Smooth muscle cell (in vitro differentiated cells): ENCODE results near the gene ANKRD40. TPM values are rescaled to one million over a fixed set of nuclear protein-coding genes. Genes with fewer than 3 reads are reported as not detected.

ENCODE experiments used
- DNase-seq: peaks from one replicate; lab custom pipeline; 2025; ENCODE audit not compliant: unreplicated experiment; lab: John Stamatoyannopoulos, UW
- H2AFZ ChIP-seq: fragments of 200-600 bp; sonication (generic); 2 replicates; pipeline ENCODE4 v1.6.0; 2016; ENCODE audit warnings: antibody characterized with exemption, low read depth, mild to moderate bottlenecking
- H3F3A ChIP-seq: fragments of 200-600 bp; sonication (generic); 2 replicates; pipeline ENCODE4 v1.6.0; 2017; ENCODE audit warnings: antibody characterized with exemption, low read depth
- H3K27ac ChIP-seq: fragments of 200-600 bp; sonication (generic); 2 replicates; pipeline ENCODE4 v1.5.1; 2016; ENCODE audit warnings: low read depth, mild to moderate bottlenecking
- H3K27me3 ChIP-seq: fragments of 200-600 bp; sonication (generic); 2 replicates; pipeline ENCODE4 v1.6.1; 2016; ENCODE audit warnings: low read depth, mild to moderate bottlenecking
- H3K36me3 ChIP-seq: fragments of 200-600 bp; sonication (generic); 2 replicates; pipeline ENCODE4 v1.5.1; 2016; ENCODE audit warnings: low read depth
- H3K4me1 ChIP-seq: fragments of 200-600 bp; sonication (generic); 2 replicates; pipeline ENCODE4 v1.5.1; 2016; ENCODE audit warnings: low read depth
- H3K4me2 ChIP-seq: fragments of 200-600 bp; sonication (generic); 2 replicates; pipeline ENCODE4 v1.6.0; 2016; ENCODE audit warnings: mild to moderate bottlenecking
- H3K4me3 ChIP-seq: fragments of 200-600 bp; sonication (generic); 2 replicates; pipeline ENCODE4 v1.5.1; 2016; ENCODE audit warnings: mild to moderate bottlenecking
- H3K79me2 ChIP-seq: fragments of 200-600 bp; sonication (generic); 2 replicates; pipeline ENCODE4 v1.6.0; 2016; ENCODE audit warnings: low read depth, mild to moderate bottlenecking
- H3K9ac ChIP-seq: fragments of 200-600 bp; sonication (generic); 2 replicates; pipeline ENCODE4 v1.6.0; 2016; ENCODE audit warnings: low read depth
- H3K9me3 ChIP-seq: fragments of 200-600 bp; sonication (generic); replicated peaks from 2 replicates; pipeline ENCODE4 v1.5.1; 2016; ENCODE audit warnings: low read depth
- H4K20me1 ChIP-seq: fragments of 200-600 bp; sonication (generic); 2 replicates; pipeline ENCODE4 v1.6.0; 2016; ENCODE audit warnings: low read depth
- WGBS: methylation state at CpG from one replicate; pipeline ENCODE4 v1.1.7; 2016; ENCODE audit warnings: low lambda C conversion rate; 5-methylcytosine and 5-hydroxymethylcytosine counted together
- polyA plus RNA-seq: library from polyadenylated mRNA; unstranded; fragments of >200 nt; fragmentation: Nextera tagmentation; extraction: Ambion mirVana; gene quantifications from 2 replicates; pipeline ENCODE4 v1.2.1, GENCODE V29; 2016
- total RNA-seq: library from RNA; depleted of rRNA; stranded (reverse); fragments of >200 nt; gene quantifications from 2 replicates; pipeline ENCODE4 v1.2.3, GENCODE V29; 2014
- TF ChIP-seq, protein P1 (sequence below): fragments of 200-600 bp; sonication (generic); IDR thresholded peaks from 2 replicates; pipeline ENCODE4 v1.5.1; 2017; ENCODE audit warnings: borderline replicate concordance, mild to moderate bottlenecking, antibody characterized with exemption; ENCODE audit not compliant: insufficient read depth, poor library complexity, severe bottlenecking

ANKRD40 gene
- total and polyA plus RNA-seq, 2 experiments from 2014 or later = 10.1 to 17.6 TPM

DNA sequence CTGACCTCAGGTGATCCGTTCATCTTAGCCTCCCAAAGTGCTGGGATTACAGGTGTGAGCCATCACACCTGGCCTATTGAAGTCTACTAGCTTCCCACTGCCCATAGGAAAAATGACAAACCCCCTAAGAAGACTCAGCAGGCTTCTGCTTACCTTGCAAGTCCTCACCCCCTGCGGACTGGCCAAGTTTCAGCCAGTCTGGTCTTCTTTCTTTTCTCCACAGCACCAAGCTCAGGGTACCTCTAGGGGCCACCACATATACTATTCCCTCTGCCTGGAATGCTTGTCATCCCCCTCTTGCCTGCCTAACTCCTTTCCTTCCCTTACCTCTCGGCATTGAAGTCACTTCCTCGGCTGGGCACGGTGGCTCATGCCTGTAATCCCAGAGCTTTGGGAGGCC lies 41.9 kb downstream of the ANKRD40 start:
- 87% methylated on average over 5 of the region's 5 CpGs for WGBS
- no peak overlapping the region for H3K4me3 ChIP-seq

DNA sequence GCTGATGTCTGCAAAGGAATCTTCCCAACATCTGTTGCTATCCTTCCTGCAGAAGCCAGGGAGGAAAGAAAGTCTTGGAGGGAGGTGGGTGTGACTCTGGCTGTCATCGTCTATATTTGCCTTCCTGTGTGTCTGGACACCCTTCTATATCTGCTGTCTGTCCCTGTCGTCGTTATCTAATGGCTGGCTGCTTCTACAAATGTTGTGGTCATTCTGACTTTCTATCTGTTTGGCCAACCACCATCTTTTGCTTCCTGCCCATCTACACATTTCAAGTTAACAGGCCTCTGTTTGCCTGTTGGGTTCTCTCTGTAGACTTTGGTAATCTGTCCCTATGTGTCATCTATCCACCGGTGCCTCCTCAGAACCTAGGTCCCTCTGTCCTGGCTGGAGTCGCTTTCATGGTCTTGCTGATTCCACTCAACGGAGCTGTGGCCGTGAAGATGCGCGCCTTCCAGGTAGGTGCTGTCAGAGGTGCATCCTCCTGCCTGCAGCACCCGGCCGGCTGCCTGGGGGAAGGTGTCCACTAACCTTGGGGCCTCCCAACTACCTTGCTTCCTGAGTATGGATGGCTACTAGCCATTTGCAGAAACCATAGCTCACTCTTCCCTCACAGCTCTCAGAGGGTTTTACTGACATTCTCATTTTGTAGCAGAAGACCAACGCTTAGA lies 42.8 kb downstream of the ANKRD40 start:
- Histone ChIP-seq H3K9me3 (no peaks in the 10 kb centered on the region), H3K27ac (no peak overlapping the region), H3K27me3 (no peaks in the 10 kb centered on the region), H3F3A (no peaks in the 10 kb centered on the region), H3K79me2 (no peaks in the 10 kb centered on the region), H3K9ac (no peak overlapping the region), H4K20me1 (no peaks in the 10 kb centered on the region), H2AFZ (no peak overlapping the region), H3K4me1 (peaks cover 9% of the 10 kb centered on the region), H3K36me3 (no peaks in the 10 kb centered on the region), H3K4me2 (no peak overlapping the region), H3K4me3 (no peak overlapping the region)
- TF ChIP-seq, protein P1, sequence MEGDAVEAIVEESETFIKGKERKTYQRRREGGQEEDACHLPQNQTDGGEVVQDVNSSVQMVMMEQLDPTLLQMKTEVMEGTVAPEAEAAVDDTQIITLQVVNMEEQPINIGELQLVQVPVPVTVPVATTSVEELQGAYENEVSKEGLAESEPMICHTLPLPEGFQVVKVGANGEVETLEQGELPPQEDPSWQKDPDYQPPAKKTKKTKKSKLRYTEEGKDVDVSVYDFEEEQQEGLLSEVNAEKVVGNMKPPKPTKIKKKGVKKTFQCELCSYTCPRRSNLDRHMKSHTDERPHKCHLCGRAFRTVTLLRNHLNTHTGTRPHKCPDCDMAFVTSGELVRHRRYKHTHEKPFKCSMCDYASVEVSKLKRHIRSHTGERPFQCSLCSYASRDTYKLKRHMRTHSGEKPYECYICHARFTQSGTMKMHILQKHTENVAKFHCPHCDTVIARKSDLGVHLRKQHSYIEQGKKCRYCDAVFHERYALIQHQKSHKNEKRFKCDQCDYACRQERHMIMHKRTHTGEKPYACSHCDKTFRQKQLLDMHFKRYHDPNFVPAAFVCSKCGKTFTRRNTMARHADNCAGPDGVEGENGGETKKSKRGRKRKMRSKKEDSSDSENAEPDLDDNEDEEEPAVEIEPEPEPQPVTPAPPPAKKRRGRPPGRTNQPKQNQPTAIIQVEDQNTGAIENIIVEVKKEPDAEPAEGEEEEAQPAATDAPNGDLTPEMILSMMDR = no peak
- DNase-seq = no peak
- WGBS = 82% methylated on average over 12 of the region's 12 CpGs

More for the DNA sequence above, 41.9 kb downstream of the ANKRD40 start:
- Histone ChIP-seq H3K4me1 (peaks cover 9% of the 10 kb centered on the region), H3K9ac (no peak overlapping the region), H3K36me3 (no peaks in the 10 kb centered on the region), H4K20me1 (no peaks in the 10 kb centered on the region), H3K9me3 (no peaks in the 10 kb centered on the region), H3K4me2 (no peak overlapping the region), H3K79me2 (no peaks in the 10 kb centered on the region), H2AFZ (no peak overlapping the region), H3K27ac (no peak overlapping the region), H3K27me3 (no peaks in the 10 kb centered on the region), H3F3A (no peaks in the 10 kb centered on the region)
- DNase-seq = no peak
- TF ChIP-seq, protein P1 = no peak

DNA sequence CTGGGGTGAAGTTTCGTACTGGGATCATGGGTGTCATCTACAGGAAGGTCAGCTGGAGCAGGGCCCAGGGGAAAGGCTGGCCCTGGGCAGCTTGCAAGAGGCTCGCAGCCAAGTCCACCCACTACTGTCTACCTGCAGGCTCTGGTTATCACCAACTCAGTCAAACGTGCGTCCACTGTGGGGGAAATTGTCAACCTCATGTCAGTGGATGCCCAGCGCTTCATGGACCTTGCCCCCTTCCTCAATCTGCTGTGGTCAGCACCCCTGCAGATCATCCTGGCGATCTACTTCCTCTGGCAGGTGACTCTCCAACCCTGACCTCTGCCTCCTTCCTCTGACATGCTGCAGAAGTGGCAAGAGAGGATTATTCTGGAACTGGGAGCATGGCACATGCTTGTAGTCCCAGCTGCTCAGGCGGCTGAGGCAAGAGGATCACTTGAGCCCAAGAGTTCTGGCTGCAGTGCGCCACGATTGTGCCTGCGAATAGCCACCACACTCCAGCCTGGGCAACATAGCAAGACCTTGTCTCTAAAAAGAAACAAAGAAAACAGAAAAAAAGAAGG lies 43.8 kb downstream of the ANKRD40 start:
- no peaks in the 10 kb centered on the region for H3K9me3 ChIP-seq
- DNase-seq = no peak
- TF ChIP-seq, protein P1 = no peak
- no peaks in the 10 kb centered on the region for H4K20me1 ChIP-seq
- H3F3A ChIP-seq = no peaks in the 10 kb centered on the region
- H3K9ac ChIP-seq = no peak overlapping the region
- no peaks in the 10 kb centered on the region for H3K79me2 ChIP-seq
- H3K4me2 ChIP-seq = no peak overlapping the region
- H3K27me3 ChIP-seq = no peaks in the 10 kb centered on the region
- 96% methylated on average over 10 of the region's 10 CpGs for WGBS
- H2AFZ ChIP-seq = no peak overlapping the region
- H3K27ac ChIP-seq = no peak overlapping the region
- H3K36me3 ChIP-seq = no peaks in the 10 kb centered on the region
- no peak overlapping the region for H3K4me3 ChIP-seq
- peaks cover 9% of the 10 kb centered on the region for H3K4me1 ChIP-seq

DNA sequence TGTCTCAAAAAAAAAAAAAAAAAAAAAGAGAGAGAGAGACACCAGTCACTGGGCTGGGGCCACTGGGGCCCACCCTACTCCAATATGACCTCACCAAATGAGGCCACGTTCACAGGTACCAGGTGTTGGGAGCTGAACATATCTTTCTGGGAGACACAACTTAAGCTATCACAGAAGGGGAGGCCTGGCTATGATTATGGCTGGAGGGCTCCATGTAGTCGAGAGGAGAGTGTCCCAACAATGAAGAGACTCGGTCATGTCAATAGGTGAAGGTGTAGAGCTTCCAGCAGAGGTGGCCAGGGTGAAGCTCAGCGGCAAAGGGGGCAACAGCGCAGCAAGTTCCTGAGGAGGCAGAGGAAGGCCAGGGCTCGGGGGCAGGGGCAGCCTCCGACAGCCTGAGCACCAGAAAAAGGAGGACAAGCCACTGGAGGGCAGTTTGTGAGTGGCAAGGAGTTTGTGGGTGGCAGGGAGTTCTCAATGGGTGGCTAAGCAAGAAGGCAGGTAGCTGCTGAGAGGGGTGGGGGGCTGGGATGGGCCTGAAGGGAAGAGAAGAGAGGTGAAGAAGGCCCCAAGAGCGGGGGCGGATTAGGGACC lies 45.0 kb downstream of the ANKRD40 start:
- Histone ChIP-seq H3K4me3 (no peak overlapping the region), H3F3A (no peaks in the 10 kb centered on the region), H4K20me1 (no peaks in the 10 kb centered on the region), H2AFZ (no peak overlapping the region), H3K27me3 (no peaks in the 10 kb centered on the region), H3K79me2 (no peaks in the 10 kb centered on the region), H3K4me2 (no peak overlapping the region), H3K4me1 (peaks cover 9% of the 10 kb centered on the region), H3K27ac (no peak overlapping the region), H3K36me3 (no peaks in the 10 kb centered on the region), H3K9me3 (no peaks in the 10 kb centered on the region), H3K9ac (no peak overlapping the region)
- TF ChIP-seq, protein P1 = no peak
- WGBS = 97% methylated on average over 9 of the region's 9 CpGs
- no peak for DNase-seq
